ENCODE data around the gene DMD. TPM values are rescaled to one million over a fixed set of nuclear protein-coding genes. Genes with fewer than 3 reads are reported as not detected.

Gene DMD
- total RNA-seq, 4 donors from 2014 or later: 27.7 to 54.7 (median 34.4) TPM

DNA sequence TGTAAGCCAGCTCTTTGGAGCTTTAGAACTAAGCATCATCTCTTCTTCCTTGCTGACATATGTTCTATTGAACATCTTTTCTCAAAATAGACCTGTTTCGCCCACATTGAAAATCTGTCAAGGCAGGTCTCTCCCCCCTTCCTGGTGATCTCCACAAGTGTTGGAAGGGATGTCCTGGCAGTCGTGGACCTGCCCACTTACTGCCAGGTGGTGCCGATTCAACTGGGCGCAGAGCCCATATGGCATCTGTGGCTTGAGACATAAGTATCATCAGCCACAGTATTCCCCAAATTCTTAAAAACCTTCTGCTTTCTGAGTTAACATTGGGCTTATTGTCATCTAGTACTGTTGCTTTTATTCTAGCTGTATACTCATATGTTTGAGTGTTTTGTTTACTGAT is 1170.2 kb downstream of the DMD start:
- DNase-seq (ENCODE audit: low spot score) (no peak), ATAC-seq (ENCODE audit: low FRiP score) (no peak)
- TF ChIP-seq, protein P1, sequence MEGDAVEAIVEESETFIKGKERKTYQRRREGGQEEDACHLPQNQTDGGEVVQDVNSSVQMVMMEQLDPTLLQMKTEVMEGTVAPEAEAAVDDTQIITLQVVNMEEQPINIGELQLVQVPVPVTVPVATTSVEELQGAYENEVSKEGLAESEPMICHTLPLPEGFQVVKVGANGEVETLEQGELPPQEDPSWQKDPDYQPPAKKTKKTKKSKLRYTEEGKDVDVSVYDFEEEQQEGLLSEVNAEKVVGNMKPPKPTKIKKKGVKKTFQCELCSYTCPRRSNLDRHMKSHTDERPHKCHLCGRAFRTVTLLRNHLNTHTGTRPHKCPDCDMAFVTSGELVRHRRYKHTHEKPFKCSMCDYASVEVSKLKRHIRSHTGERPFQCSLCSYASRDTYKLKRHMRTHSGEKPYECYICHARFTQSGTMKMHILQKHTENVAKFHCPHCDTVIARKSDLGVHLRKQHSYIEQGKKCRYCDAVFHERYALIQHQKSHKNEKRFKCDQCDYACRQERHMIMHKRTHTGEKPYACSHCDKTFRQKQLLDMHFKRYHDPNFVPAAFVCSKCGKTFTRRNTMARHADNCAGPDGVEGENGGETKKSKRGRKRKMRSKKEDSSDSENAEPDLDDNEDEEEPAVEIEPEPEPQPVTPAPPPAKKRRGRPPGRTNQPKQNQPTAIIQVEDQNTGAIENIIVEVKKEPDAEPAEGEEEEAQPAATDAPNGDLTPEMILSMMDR (IDR thresholded peaks at IDR 0.05): no peak

DNA sequence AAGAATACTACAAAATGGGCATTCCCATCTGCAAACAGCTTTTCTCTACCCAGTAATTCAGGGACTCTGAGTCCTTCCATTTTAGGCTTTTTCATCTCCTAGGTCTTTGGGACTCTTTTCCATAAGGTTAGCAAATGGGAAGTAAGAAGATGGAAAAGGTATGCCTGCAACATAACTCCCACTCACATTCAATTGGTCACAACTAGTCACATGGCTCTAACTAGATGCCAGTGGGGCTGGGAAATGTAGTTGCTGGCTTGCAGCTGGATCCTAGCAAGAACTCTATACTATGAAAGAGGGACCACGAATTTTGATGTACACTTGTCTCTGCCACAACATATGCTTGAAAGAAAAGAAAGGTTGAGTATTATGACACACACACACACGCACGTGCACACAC is 1184.6 kb downstream of the DMD start:
- ATAC-seq (ENCODE audit: low FRiP score): no peak
- no peak for DNase-seq (ENCODE audit: low spot score)
- TF ChIP-seq, protein P1 (IDR thresholded peaks at IDR 0.05): no peak

DNA sequence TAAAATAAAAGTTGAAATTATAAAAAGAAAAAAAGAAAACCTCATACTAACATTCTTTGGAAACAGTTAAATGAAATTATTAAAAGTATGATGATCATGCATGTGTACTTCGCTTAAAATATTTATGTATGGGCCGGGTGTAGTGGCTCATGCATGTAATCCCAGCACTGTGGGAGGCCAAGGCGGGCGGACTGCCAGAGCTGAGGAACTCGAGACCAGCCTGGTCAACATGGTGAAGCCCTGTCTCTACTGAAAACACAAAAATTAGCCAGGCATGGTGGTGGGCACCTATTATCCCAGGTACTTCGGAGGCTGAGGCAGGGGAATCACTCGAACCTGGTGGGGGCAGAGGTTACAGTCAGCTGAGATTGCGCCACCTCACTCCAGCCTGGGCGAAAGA is 1187.3 kb downstream of the DMD start:
- TF ChIP-seq, protein P1 (IDR thresholded peaks at IDR 0.05): no peak
- no peak for ATAC-seq (ENCODE audit: low FRiP score)
- DNase-seq (ENCODE audit: low spot score): no peak

DNA sequence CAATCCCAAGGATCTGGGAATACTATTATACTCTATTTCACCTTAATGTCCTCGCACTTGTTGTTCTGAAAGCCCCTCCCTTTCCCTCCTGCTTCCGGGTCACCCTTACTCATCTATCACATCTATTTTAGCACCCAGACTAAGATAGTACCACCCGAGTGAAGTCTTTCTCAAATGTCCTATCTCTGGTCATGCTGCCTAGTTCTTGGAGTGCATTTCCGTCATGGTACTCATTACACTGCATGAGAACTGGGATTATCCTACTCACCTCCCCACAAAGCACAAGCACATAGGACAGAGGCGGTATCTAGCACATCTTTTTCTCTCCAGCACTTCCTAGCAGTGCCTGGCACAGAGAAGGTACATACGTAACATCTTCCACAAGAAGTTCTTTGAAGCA is 1195.2 kb downstream of the DMD start:
- no peak for ATAC-seq (ENCODE audit: low FRiP score)
- TF ChIP-seq, protein P1 (IDR thresholded peaks at IDR 0.05): no peak
- DNase-seq (ENCODE audit: low spot score): no peak

DNA sequence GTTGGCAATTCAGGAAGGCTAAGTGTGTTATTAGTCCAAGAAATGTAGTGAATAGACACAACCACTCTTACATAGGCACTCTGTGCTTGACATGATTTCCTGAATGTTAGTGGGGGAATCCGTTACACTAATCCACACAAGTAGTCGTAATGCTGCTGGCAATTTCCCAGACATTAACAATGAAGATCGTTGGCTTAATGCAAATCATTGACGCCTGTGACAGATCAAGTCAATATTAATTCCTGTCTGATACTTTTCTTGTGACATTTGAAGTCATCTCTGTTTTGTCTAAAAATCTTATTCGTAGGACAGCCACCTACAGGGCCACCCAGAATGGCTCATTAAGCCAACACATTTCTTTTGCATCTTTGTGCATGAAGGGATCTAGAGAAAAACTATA is 1200.4 kb downstream of the DMD start:
- ATAC-seq (ENCODE audit: low FRiP score) (no peak), DNase-seq (ENCODE audit: low spot score) (no peak)
- TF ChIP-seq, protein P1 (IDR thresholded peaks at IDR 0.05): no peak

DNA sequence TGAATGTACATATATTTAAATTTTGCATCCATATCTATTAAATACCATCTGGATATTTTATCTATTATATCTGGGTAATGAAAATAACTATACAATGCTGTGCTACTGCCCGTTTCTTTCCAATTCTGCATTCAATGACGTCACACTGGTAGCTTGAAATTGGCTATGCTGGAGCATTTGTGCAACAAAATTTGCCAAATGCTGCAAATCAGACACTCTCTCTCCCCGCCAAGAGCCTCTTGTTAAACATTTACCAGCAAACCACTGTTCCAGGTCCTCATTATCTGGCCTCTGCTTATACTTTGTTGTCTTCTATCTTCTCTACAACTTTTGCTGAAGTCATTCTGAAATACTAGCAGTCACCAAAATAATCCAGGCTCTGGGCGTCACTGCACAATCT is 1201.1 kb downstream of the DMD start:
- TF ChIP-seq, protein P1 (IDR thresholded peaks at IDR 0.05): no peak
- no peak for DNase-seq (ENCODE audit: low spot score)
- no peak for ATAC-seq (ENCODE audit: low FRiP score)

DNA sequence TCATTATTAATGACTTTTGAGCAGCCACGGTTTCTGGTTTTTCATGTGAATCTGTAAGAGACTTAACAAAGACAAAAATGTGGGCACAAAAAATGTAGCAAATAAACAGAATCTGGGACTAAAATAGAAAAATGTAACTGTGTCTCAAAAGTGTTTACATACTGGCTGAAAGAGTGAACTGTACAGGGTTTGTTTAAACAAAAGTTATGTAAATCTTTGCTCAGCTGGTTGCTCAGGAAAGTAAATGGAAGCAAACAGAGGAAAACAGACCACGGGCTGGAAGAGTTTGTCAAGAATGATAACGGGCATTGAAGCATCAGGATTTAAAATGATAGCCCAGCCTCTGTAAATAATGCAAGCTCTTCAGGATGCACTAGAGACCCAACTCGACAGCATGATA is 1217.7 kb downstream of the DMD start:
- ATAC-seq (ENCODE audit: low FRiP score): no peak
- TF ChIP-seq, protein P1 (IDR thresholded peaks at IDR 0.05): no peak
- no peak for DNase-seq (ENCODE audit: low spot score)
